ENCODE measurements around the gene FGGY. TPM values are rescaled to one million over a fixed set of nuclear protein-coding genes. Genes with fewer than 3 reads are reported as not detected.

FGGY gene
- total and polyA plus RNA-seq, 7 experiments from 2014 or later = 2.5 to 15.2 (median 11.2) TPM

DNA sequence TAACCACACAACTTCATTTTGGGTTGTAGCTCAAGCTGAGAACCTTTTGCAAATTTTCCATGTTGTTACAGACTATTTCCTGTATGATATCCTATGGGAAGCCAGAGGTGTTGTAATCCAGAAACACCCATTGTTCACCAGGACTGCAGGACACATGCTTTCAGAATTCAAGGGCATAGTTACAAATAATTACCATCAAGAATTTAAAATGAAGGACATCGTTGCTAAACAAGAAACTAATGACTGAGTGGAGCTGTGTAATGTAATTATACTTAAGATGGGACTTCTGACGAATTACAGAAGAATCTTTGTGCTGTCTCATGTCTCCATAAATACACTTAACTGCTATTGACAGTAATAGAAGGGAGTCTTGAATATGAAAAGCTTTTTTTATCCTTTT is 470.2 kb downstream of the FGGY start:
- DNase-seq (no peak), ATAC-seq (no peak)
- no peak overlapping the region for H3K4me3 ChIP-seq (ENCODE audit: low read length)
- H3K27me3 ChIP-seq (ENCODE audit: control insufficient read depth in 2 of 2, insufficient read depth in 2 of 2, low read length in 2 of 2) = no peaks in the 10 kb centered on the region
- Mint-ChIP-seq H3K4me3 (no peak overlapping the region), H3K9me3 (no peaks in the 10 kb centered on the region), H3K4me1 (peaks cover 0 to 3% (median 0%) of the 10 kb centered on the region in 7 donors), H3K27ac (no peak overlapping the region), H3K36me3 (no peaks in the 10 kb centered on the region), H3K27me3 (peaks cover 0 to 5% (median 0%) of the 10 kb centered on the region in 5 donors)
- H3K4me1 ChIP-seq (ENCODE audit: control insufficient read depth in 2 of 2, insufficient read depth in 2 of 2, low read length in 2 of 2) = no peaks in the 10 kb centered on the region
- no peaks in the 10 kb centered on the region for H3K9me3 ChIP-seq (ENCODE audit: control insufficient read depth in 2 of 3, low read length in 3 of 3)
- H3K27ac ChIP-seq (ENCODE audit: low read depth, low read length) = no peak overlapping the region
- intact Hi-C loops (cut with micrococcal nuclease) = no loop called here
- no peaks in the 10 kb centered on the region for H3K36me3 ChIP-seq (ENCODE audit: control insufficient read depth in 2 of 3, insufficient read depth in 3 of 3, low read length in 3 of 3)
- POLR2A ChIA-PET = no interaction called here
- CTCF ChIA-PET = interaction anchor here (1.7 kb wide), 1 partner anchor 1026 kb away, joined by 3 read pairs; no protein-coding TSS in a partner anchor

DNA sequence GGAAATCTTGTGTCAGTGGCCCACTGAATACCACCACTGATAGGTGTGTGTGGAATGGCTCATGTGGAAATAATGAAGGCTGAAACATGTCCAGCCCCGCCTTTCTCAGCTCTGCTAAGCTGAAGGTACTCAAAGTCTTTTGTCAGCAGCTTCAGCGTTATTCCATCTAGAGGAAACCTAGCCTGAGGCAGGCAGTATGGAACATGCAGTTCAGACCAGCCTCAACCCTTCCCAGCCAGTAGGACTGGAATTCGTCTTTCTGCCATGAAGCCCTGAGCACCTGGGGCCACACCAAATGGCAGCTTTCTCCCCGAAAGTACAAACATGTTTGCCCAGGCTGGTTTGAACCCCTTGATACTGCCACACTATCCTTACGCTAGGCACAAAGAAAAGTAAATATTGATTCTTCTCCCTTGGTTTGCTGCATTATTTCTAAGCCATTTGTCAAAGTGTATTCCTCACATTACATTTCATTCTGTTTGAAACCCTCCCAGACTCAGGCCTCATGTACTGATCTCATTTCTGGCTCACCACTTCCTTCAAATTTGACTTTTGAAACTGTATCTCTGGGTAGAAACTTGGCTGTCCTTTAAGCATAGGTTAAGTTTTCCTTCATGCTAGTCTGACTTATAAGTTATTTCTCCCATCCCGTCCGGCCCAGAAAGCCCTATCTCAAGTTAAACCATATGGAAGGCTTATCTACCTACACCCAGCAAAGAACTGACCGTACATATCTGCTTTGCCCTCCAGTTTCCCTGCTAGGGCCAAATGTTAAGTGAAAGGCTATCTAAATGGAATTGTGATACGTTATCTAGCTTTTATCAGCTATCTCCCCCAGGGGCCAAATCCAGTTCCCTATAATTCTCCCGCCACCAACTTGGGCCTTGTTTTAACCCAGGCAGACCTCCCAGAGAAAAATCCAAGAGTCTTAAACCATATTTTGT is 472.2 kb downstream of the FGGY start:
- H3K4me1 Mint-ChIP-seq = peaks cover 0 to 3% (median 0%) of the 10 kb centered on the region in 7 donors
- Histone ChIP-seq H3K9me3 (ENCODE audit: control insufficient read depth in 2 of 3, low read length in 3 of 3) (no peaks in the 10 kb centered on the region), H3K4me3 (ENCODE audit: low read length) (no peak overlapping the region)

DNA sequence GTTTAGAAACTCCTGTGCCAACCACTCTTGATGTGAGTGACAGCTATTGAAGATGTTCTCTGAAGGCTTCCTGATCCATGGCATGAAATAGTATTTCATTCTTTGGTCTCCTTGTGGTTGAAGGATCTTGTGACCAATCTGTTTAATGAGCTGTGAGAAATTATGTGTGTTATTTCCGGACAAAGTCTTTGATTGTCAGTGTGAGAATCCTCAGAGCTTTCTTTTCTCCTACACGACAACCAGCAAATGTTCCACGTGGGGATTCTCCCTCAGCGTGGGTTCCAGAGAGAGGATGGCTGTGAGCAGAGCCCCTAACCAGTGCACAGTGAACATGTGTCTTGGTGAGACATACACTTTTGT is 472.8 kb downstream of the FGGY start:
- H3K4me3 ChIP-seq (ENCODE audit: low read length) = no peak overlapping the region
- Mint-ChIP-seq H3K4me3 (no peak overlapping the region), H3K27ac (no peak overlapping the region), H3K4me1 (peaks cover 0 to 3% (median 0%) of the 10 kb centered on the region in 7 donors), H3K27me3 (peaks cover 0 to 5% (median 0%) of the 10 kb centered on the region in 5 donors), H3K9me3 (no peaks in the 10 kb centered on the region), H3K36me3 (no peaks in the 10 kb centered on the region)
- POLR2A ChIA-PET = no interaction called here
- no peaks in the 10 kb centered on the region for H3K9me3 ChIP-seq (ENCODE audit: control insufficient read depth in 2 of 3, low read length in 3 of 3)
- ATAC-seq (no peak), DNase-seq (no peak)
- H3K27me3 ChIP-seq (ENCODE audit: control insufficient read depth in 2 of 2, insufficient read depth in 2 of 2, low read length in 2 of 2) = no peaks in the 10 kb centered on the region
- H3K36me3 ChIP-seq (ENCODE audit: control insufficient read depth in 2 of 3, insufficient read depth in 3 of 3, low read length in 3 of 3) = no peaks in the 10 kb centered on the region
- CTCF ChIA-PET = no interaction called here
- no peaks in the 10 kb centered on the region for H3K4me1 ChIP-seq (ENCODE audit: control insufficient read depth in 2 of 2, insufficient read depth in 2 of 2, low read length in 2 of 2)
- no peak overlapping the region for H3K27ac ChIP-seq (ENCODE audit: low read depth, low read length)
- intact Hi-C loops (cut with micrococcal nuclease) = no loop called here

More for the DNA sequence above, 472.2 kb downstream of the FGGY start:
- Mint-ChIP-seq H3K4me3 (no peak overlapping the region), H3K27ac (no peak overlapping the region), H3K9me3 (no peaks in the 10 kb centered on the region), H3K27me3 (peaks cover 0 to 5% (median 0%) of the 10 kb centered on the region in 5 donors), H3K36me3 (no peaks in the 10 kb centered on the region)
- DNase-seq (no peak), ATAC-seq (no peak)
- intact Hi-C loops (cut with micrococcal nuclease) = no loop called here
- CTCF ChIA-PET = no interaction called here
- H3K4me1 ChIP-seq (ENCODE audit: control insufficient read depth in 2 of 2, insufficient read depth in 2 of 2, low read length in 2 of 2) = no peaks in the 10 kb centered on the region
- H3K27ac ChIP-seq (ENCODE audit: low read depth, low read length) = no peak overlapping the region
- POLR2A ChIA-PET = no interaction called here
- no peaks in the 10 kb centered on the region for H3K27me3 ChIP-seq (ENCODE audit: control insufficient read depth in 2 of 2, insufficient read depth in 2 of 2, low read length in 2 of 2)
- H3K36me3 ChIP-seq (ENCODE audit: control insufficient read depth in 2 of 3, insufficient read depth in 3 of 3, low read length in 3 of 3) = no peaks in the 10 kb centered on the region

DNA sequence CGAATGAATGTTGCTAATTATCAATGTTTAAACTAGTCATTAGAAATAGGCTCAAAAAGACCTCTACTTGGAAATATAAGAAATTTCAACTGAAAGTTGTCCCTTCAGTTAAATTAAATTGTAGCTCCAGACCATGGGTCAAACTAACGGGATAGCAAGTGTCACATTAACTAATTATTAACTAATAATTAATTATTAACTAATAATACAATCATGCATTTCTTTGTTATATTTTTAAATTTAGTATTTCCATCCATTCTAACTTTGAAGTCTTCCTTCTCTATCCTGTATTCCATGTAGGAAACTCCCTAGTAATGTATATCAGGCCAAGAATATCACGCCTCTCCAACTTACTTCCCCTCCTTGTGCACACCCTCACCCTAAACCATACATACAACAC is 474.5 kb downstream of the FGGY start:
- peaks cover 0 to 3% (median 0%) of the 10 kb centered on the region in 7 donors for H3K4me1 Mint-ChIP-seq
- no peaks in the 10 kb centered on the region for H3K36me3 Mint-ChIP-seq

DNA sequence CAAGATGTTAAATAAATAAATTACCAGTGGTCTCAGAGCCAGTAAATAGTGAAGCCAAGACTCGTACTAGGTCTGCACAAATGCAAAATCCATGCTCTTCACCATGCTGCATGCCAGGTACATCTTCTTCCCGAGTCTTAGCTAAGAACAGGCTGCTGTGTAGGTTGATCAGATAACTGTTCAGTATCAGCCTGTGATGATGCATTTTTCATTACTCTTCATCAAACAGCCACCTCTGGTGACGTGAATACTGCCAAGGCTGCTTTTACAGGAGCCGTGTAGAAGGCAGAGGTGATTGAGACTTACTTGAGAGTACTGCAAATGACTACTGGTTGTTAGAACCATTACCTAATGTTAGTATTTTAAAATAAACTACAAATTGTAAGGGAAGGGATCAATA is 478.6 kb downstream of the FGGY start:
- Mint-ChIP-seq H3K27ac (no peak overlapping the region), H3K9me3 (no peaks in the 10 kb centered on the region), H3K4me3 (no peak overlapping the region), H3K27me3 (peaks cover 0 to 19% (median 0%) of the 10 kb centered on the region in 5 donors), H3K4me1 (no peaks in the 10 kb centered on the region), H3K36me3 (peaks cover 0 to 4% (median 0%) of the 10 kb centered on the region in 5 donors)
- no peak for DNase-seq
- ATAC-seq = no peak
- intact Hi-C loops (cut with micrococcal nuclease) = no loop called here
- Histone ChIP-seq H3K4me1 (ENCODE audit: control insufficient read depth in 2 of 2, insufficient read depth in 2 of 2, low read length in 2 of 2) (no peaks in the 10 kb centered on the region), H3K36me3 (ENCODE audit: control insufficient read depth in 2 of 3, insufficient read depth in 3 of 3, low read length in 3 of 3) (no peaks in the 10 kb centered on the region), H3K9me3 (ENCODE audit: control insufficient read depth in 2 of 3, low read length in 3 of 3) (no peaks in the 10 kb centered on the region), H3K4me3 (ENCODE audit: low read length) (no peak overlapping the region), H3K27me3 (ENCODE audit: control insufficient read depth in 2 of 2, insufficient read depth in 2 of 2, low read length in 2 of 2) (no peaks in the 10 kb centered on the region), H3K27ac (ENCODE audit: low read depth, low read length) (no peak overlapping the region)
- POLR2A ChIA-PET = no interaction called here
- CTCF ChIA-PET = no interaction called here

More for the DNA sequence above, 474.5 kb downstream of the FGGY start:
- ChIA-PET POLR2A (no interaction called here), CTCF (interaction anchor here (1.3 kb wide), 1 partner anchor 12 kb away, joined by 4 read pairs; no protein-coding TSS in a partner anchor)
- H3K9me3 ChIP-seq (ENCODE audit: control insufficient read depth in 2 of 3, low read length in 3 of 3) = no peaks in the 10 kb centered on the region
- intact Hi-C loops (cut with micrococcal nuclease) = no loop called here
- DNase-seq (no peak), ATAC-seq (no peak)
- H3K4me3 Mint-ChIP-seq = no peak overlapping the region
- no peak overlapping the region for H3K4me3 ChIP-seq (ENCODE audit: low read length)
- no peak overlapping the region for H3K27ac ChIP-seq (ENCODE audit: low read depth, low read length)
- H3K36me3 ChIP-seq (ENCODE audit: control insufficient read depth in 2 of 3, insufficient read depth in 3 of 3, low read length in 3 of 3) = no peaks in the 10 kb centered on the region
- no peaks in the 10 kb centered on the region for H3K9me3 Mint-ChIP-seq
- peaks cover 0 to 6% (median 0%) of the 10 kb centered on the region in 5 donors for H3K27me3 Mint-ChIP-seq
- H3K4me1 ChIP-seq (ENCODE audit: control insufficient read depth in 2 of 2, insufficient read depth in 2 of 2, low read length in 2 of 2) = no peaks in the 10 kb centered on the region
- H3K27ac Mint-ChIP-seq = no peak overlapping the region
- no peaks in the 10 kb centered on the region for H3K27me3 ChIP-seq (ENCODE audit: control insufficient read depth in 2 of 2, insufficient read depth in 2 of 2, low read length in 2 of 2)

DNA sequence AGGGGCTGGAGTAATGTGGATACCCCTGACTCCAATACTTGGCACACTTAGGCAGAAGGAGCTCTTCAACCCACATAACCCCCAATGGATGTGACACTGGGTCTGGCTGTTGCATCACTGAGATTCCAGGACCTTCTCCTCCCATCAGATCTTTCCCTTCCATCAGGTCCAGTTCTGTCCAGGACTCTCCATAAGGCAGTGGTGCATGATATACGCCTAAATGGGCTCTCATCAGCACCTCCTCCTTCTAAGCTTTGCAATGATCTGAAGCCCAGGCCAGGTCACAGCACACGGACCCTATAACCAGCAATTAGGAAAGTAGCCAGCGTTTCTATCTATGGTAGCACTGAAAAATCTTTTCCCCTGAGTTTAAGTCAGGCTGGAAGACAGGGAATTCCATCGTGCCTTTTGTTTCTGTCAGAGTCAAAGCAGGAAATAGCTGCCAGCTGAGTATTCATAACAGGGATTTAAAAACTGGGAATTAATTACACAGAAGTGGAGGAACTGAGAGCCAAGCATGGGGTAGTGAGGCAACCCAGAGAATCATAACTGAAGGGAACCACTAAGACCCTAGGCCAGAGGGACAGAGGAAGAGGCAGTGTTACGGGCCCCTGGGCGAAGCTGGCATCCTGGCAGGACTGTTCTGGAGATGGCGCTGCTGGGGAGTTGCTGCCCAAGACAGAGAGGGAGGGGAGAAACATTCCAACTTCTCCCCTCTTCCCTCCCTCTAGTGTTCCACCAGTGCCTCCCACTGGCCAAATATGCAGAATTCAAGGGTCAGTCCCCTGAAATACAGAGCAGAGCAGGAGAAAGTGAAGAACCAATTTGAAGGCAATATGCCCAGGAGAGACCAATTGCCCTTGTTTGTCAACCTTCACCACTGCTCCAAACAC is 480.3 kb downstream of the FGGY start:
- CTCF ChIA-PET = interaction anchor here (0.5 kb wide), 1 partner anchor 167 kb away, joined by 3 read pairs; no protein-coding TSS in a partner anchor
- Mint-ChIP-seq H3K4me3 (no peak overlapping the region), H3K4me1 (no peaks in the 10 kb centered on the region), H3K27me3 (peaks cover 0 to 20% (median 0%) of the 10 kb centered on the region in 5 donors), H3K36me3 (peaks cover 0 to 4% (median 0%) of the 10 kb centered on the region in 5 donors), H3K9me3 (no peaks in the 10 kb centered on the region), H3K27ac (no peak overlapping the region)
- DNase-seq (no peak), ATAC-seq (no peak)
- Histone ChIP-seq H3K36me3 (ENCODE audit: control insufficient read depth in 2 of 3, insufficient read depth in 3 of 3, low read length in 3 of 3) (no peaks in the 10 kb centered on the region), H3K27ac (ENCODE audit: low read depth, low read length) (no peak overlapping the region), H3K4me1 (ENCODE audit: control insufficient read depth in 2 of 2, insufficient read depth in 2 of 2, low read length in 2 of 2) (no peaks in the 10 kb centered on the region), H3K27me3 (ENCODE audit: control insufficient read depth in 2 of 2, insufficient read depth in 2 of 2, low read length in 2 of 2) (no peaks in the 10 kb centered on the region), H3K9me3 (ENCODE audit: control insufficient read depth in 2 of 3, low read length in 3 of 3) (no peaks in the 10 kb centered on the region), H3K4me3 (ENCODE audit: low read length) (no peak overlapping the region)
- POLR2A ChIA-PET = no interaction called here
- intact Hi-C loops (cut with micrococcal nuclease) = no loop called here
